Tracheal epithelial cell (primary cell): ENCODE results near the gene MTMR6. TPM values are rescaled to one million over a fixed set of nuclear protein-coding genes. Genes with fewer than 3 reads are reported as not detected.

Experiments
- total RNA-seq: library from RNA; depleted of rRNA; stranded (reverse); fragments of >200 nt; gene quantifications from 2 replicates; pipeline ENCODE4 v1.2.1, GENCODE V29; 2014

MTMR6 gene
- total RNA-seq, result 20.7 and 31.6 TPM in 2 replicates

GRCh38 chr13:25286969-25287961 is at the start of gene MTMR6:
Gene MTMR6 (minus strand): TSS chr13:25287488. CDS start chr13:25287247, 241 bp downstream.

GRCh38 chr13:25301347-25302113 is 14.2 kb upstream of the MTMR6 start, which contains the start of gene NUP58:
Gene NUP58 (plus strand): TSS chr13:25301625. CDS start chr13:25301774, 149 bp downstream.

Other genes starting within 250 kb of the MTMR6 start
- under 0.01 and 0.21 TPM in 2 replicates for gene PABPC3, start 191.4 kb downstream of the MTMR6 start, total RNA-seq
- not detected in 2 replicates for gene AMER2, start 115.2 kb downstream of the MTMR6 start, total RNA-seq
- 144 and 145 TPM in 2 replicates for gene NUP58, start 14.1 kb upstream of the MTMR6 start, total RNA-seq
- under 0.01 and 2.2 TPM in 2 replicates for gene ATP8A2, start 84.5 kb upstream of the MTMR6 start, total RNA-seq